GM19099 (cell line): ENCODE results near the gene SHANK2.

Source experiments
- POLR2A ChIP-seq: IDR thresholded peaks from 3 replicates; pipeline ENCODE4 v1.6.1; 2011; ENCODE audit warnings: low read depth; ENCODE audit not compliant: insufficient read length; ENCODE audit errors: extremely low read depth

SHANK2 gene

GRCh38 chr11:71282581-71283351 lies 30.4 kb upstream of the SHANK2 start:
- TF ChIP-seq POLR2A = no peak

GRCh38 chr11:71281831-71282230 lies 29.5 kb upstream of the SHANK2 start:
- no peak for TF ChIP-seq POLR2A

- TF ChIP-seq POLR2A = no peak
Measured at GRCh38 chr11:71281204-71281603, 28.8 kb upstream of the SHANK2 start.

- TF ChIP-seq POLR2A = no peak
Measured at GRCh38 chr11:71279916-71280645, 27.7 kb upstream of the SHANK2 start.

GRCh38 chr11:71272161-71272560 lies 19.8 kb upstream of the SHANK2 start:
- TF ChIP-seq POLR2A = no peak

GRCh38 chr11:71269603-71270511 lies 17.5 kb upstream of the SHANK2 start:
- TF ChIP-seq POLR2A = no peak

- no peak for TF ChIP-seq POLR2A
Measured at GRCh38 chr11:71268706-71269321, 16.4 kb upstream of the SHANK2 start.

GRCh38 chr11:71267807-71268421 lies 15.5 kb upstream of the SHANK2 start:
- no peak for TF ChIP-seq POLR2A

- TF ChIP-seq POLR2A = no peak
Measured at GRCh38 chr11:71266114-71266833, 13.9 kb upstream of the SHANK2 start.

GRCh38 chr11:71265559-71266092 lies 13.2 kb upstream of the SHANK2 start:
- TF ChIP-seq POLR2A = no peak

GRCh38 chr11:71263386-71263785 lies 11.0 kb upstream of the SHANK2 start:
- TF ChIP-seq POLR2A = no peak

GRCh38 chr11:71255800-71256479 lies 3.6 kb upstream of the SHANK2 start:
- TF ChIP-seq POLR2A = no peak

- TF ChIP-seq POLR2A = no peak
Measured at GRCh38 chr11:71255323-71255722, 2.9 kb upstream of the SHANK2 start.
